K562 (cell line): Measurements from ENCODE around the gene IRAK3. TPM values are rescaled to one million over a fixed set of nuclear protein-coding genes. Genes with fewer than 3 reads are reported as not detected.

Experiments
- ATAC-seq: fragments of 200-7000 bp; cut with Tn5 transposase; 3 replicates; pipeline ENCODE4 v1.9.1; 2020; ENCODE audit warnings: moderate library complexity
- BruUV-seq: library from RNA; stranded (reverse); fragments of 400-500 nt; replicated peaks from 2 replicates; lab custom pipeline; 2021; lab: Mats Ljungman, UMichigan
- CTCF ChIA-PET: fragments of 300-600 bp; formaldehyde crosslinking; extraction: SDS; loops from one replicate; lab custom pipeline; 2021; ENCODE audit warnings: low intra/inter-chr PET ratio; lab: Yijun Ruan, JAX
- POLR2A ChIA-PET: fragments of 300-600, 350-650 bp; sonication (Branson Sonifier 250); formaldehyde crosslinking; extraction: SDS; loops from one replicate; lab custom pipeline; 2021; ENCODE audit warnings: antibody characterized with exemption, inconsistent platforms; lab: Yijun Ruan, JAX
- DNase-seq, 4 experiments: peaks; one replicate each; pipeline versions ENCODE4 v3.0.0 to v3.0.0-alpha.2; 2011 to 2018; ENCODE audit warnings: low spot score in 3 of 4, mixed read lengths in 3 of 4; ENCODE audit errors: extremely low read depth in 1 of 4
- FAIRE-seq: peaks from 2 replicates; lab custom pipeline; 2011; peaks lifted over from hg19 to GRCh38; lab: Jason Lieb, UNC
- H2AFZ ChIP-seq: 2 replicates; pipeline ENCODE4 v1.6.0; 2011; ENCODE audit warnings: low read depth, low read length, control low read depth, inconsistent platforms
- H3K27ac ChIP-seq: fragments of 200-600 bp; 3 replicates; pipeline ENCODE4 v1.8.0; 2011; ENCODE audit warnings: low read depth, mild to moderate bottlenecking, control low read depth, inconsistent platforms, low read length, moderate library complexity, mixed read lengths; ENCODE audit errors: extremely low read depth
- H3K27me3 ChIP-seq, 2 experiments: fragments of 300-600 bp in 1 of 2; 2 replicates in 1 of 2; 3 replicates in 1 of 2; pipeline versions ENCODE4 v1.6.0 to v1.8.0; 2011; ENCODE audit warnings: inconsistent platforms in 2 of 2, low read length in 2 of 2, mild to moderate bottlenecking in 1 of 2, mixed read lengths in 1 of 2, moderate library complexity in 1 of 2; ENCODE audit not compliant: control insufficient read depth in 2 of 2, insufficient read depth in 2 of 2
- H3K36me3 ChIP-seq: fragments of 300-600 bp; 3 replicates; pipeline ENCODE4 v1.8.0; 2011; ENCODE audit warnings: mild to moderate bottlenecking, low read length, inconsistent platforms; ENCODE audit not compliant: control insufficient read depth, insufficient read depth
- H3K4me1 ChIP-seq, 2 experiments: fragments of 200-600 bp in 1 of 2; replicated peaks in 1 of 2; 2 replicates in 1 of 2; 3 replicates in 1 of 2; pipeline versions ENCODE4 v1.5.1 to v1.8.0; 2011; ENCODE audit warnings: inconsistent platforms in 2 of 2, low read length in 2 of 2, mild to moderate bottlenecking in 1 of 2, mixed read lengths in 1 of 2, moderate library complexity in 1 of 2; ENCODE audit not compliant: control insufficient read depth in 2 of 2, insufficient read depth in 2 of 2
- H3K4me2 ChIP-seq: 2 replicates; pipeline ENCODE4 v1.6.1; 2011; ENCODE audit warnings: low read length, control low read depth, inconsistent platforms, mixed read lengths; ENCODE audit not compliant: insufficient read depth
- H3K4me3 ChIP-seq: fragments of 200-600 bp; sonication (generic), shearing (Covaris generic); 2 replicates; pipeline ENCODE4 v1.5.1; 2016; ENCODE audit warnings: control low read depth, inconsistent platforms
- H3K79me2 ChIP-seq: fragments of 200-600 bp; 3 replicates; pipeline ENCODE4 v1.8.0; 2011; ENCODE audit warnings: low read length, inconsistent platforms; ENCODE audit not compliant: control insufficient read depth, insufficient read depth
- H3K9ac ChIP-seq, 2 experiments: 2 replicates each; pipeline versions ENCODE4 v1.6.0 to v1.6.1; 2011; ENCODE audit warnings: low read depth in 2 of 2, low read length in 2 of 2, control low read depth in 1 of 2, inconsistent platforms in 1 of 2, mild to moderate bottlenecking in 1 of 2, mixed read lengths in 1 of 2; ENCODE audit not compliant: insufficient read depth in 1 of 2
- H3K9me1 ChIP-seq: one replicate; pipeline ENCODE4 v1.6.0; 2011; ENCODE audit warnings: inconsistent platforms, mild to moderate bottlenecking, low read length, moderate library complexity; ENCODE audit not compliant: control insufficient read depth, insufficient read depth
- H3K9me3 ChIP-seq: replicated peaks from 2 replicates; pipeline ENCODE4 v1.5.1; 2011; ENCODE audit warnings: low read depth, low read length, inconsistent platforms; ENCODE audit not compliant: control insufficient read depth, insufficient read depth
- H4K20me1 ChIP-seq: replicated peaks from 2 replicates; pipeline ENCODE4 v1.6.1; 2011; ENCODE audit warnings: low read length, inconsistent platforms, mixed read lengths; ENCODE audit not compliant: control insufficient read depth, insufficient read depth
- ARID2 ChIP-seq: fragments of 450-650 bp; IDR thresholded peaks from 2 replicates; pipeline ENCODE4 v1.6.1; 2017; ENCODE audit warnings: antibody characterized with exemption, mild to moderate bottlenecking
- FOXJ2 ChIP-seq: fragments of 200-800 bp; sonication (Bioruptor generic); IDR thresholded peaks from 2 replicates; pipeline ENCODE4 v1.6.1; 2016; ENCODE audit warnings: missing genetic modification characterization, missing compliant biosample characterization
- KAT8 ChIP-seq: fragments of 450-650 bp; IDR thresholded peaks from 2 replicates; pipeline ENCODE4 v1.6.1; 2016; ENCODE audit warnings: low read depth, mild to moderate bottlenecking
- NUFIP1 ChIP-seq: fragments of 450-650 bp; IDR thresholded peaks from 2 replicates; pipeline ENCODE4 v1.6.1; 2018; ENCODE audit not compliant: partially characterized antibody
- ZNF274 ChIP-seq: IDR thresholded peaks from 2 replicates; pipeline ENCODE4 v1.6.1; 2011; ENCODE audit warnings: low read depth, mild to moderate bottlenecking, low read length, moderate library complexity, borderline replicate concordance
- ZNF384 ChIP-seq: IDR thresholded peaks from 2 replicates; pipeline ENCODE4 v1.6.1; 2012; ENCODE audit warnings: low read depth, low read length, improper control_type of control experiment
- WGBS: fragments of 100-300 bp; shearing (Covaris generic); methylation state at CpG from one replicate; pipeline ENCODE4 v1.1.6; 2016; ENCODE audit warnings: low coverage, mixed read lengths; ENCODE audit not compliant: insufficient coverage; ENCODE audit errors: missing lambda C conversion rate; 5-methylcytosine and 5-hydroxymethylcytosine counted together
- in situ Hi-C: fragments of 300-500 bp; cut with MboI; formaldehyde crosslinking; loops from 4 replicates; pipeline ENCODE4 v1.15.0; 2018; ENCODE audit warnings: inconsistent platforms, mixed read lengths
- intact Hi-C: fragments of 100-400 bp; cut with micrococcal nuclease; formaldehyde crosslinking; loops from 2 replicates; pipeline ENCODE4 v1.14.2; 2022
- polyA plus RNA-seq, 8 experiments: library from polyadenylated mRNA; depleted of rRNA in 4 of 8; stranded (reverse) in 5 of 8; unstranded in 3 of 8; fragments of >200 nt; fragmentation: Nextera tagmentation in 2 of 8; fragmentation: Illumina TruSeq in 1 of 8; extraction: Ambion mirVana in 2 of 8; extraction: Trizol in 1 of 8; gene quantifications; 2 replicates each; pipeline versions ENCODE4 v1.2.1 to v1.2.3, GENCODE V29; 2011 to 2014; ENCODE audit warnings: inconsistent platforms in 1 of 8, missing spikeins in 1 of 8
- total RNA-seq, 7 experiments: library from RNA; depleted of rRNA in 6 of 7; stranded (reverse); fragments of >200 nt in 6 of 7; fragmentation: Illumina TruSeq in 2 of 7; extraction: Trizol in 2 of 7; gene quantifications; 2 replicates each; pipeline versions ENCODE4 v1.2.1 to v1.2.3, GENCODE V29; 2011 to 2021; ENCODE audit warnings: low replicate concordance in 1 of 7
- TF ChIP-seq, protein P1 (sequence below): fragments of 150-350 bp; conservative IDR thresholded peaks from 2 replicates; pipeline ENCODE4 v1.6.1; 2014; ENCODE audit warnings: low read length
- TF ChIP-seq, protein P2 (sequence below), 2 experiments: fragments of 450-650 bp in 1 of 2; sonication (generic) in 1 of 2; formaldehyde crosslinking in 1 of 2; IDR thresholded peaks; 2 replicates each; pipeline versions ENCODE4 v1.7.1 to v1.9.0; 2016 to 2022; ENCODE audit warnings: inconsistent platforms in 1 of 2, mild to moderate bottlenecking in 1 of 2, missing genetic modification reagents in 1 of 2
- TF ChIP-seq, protein P3 (sequence below): sonication (generic); formaldehyde crosslinking; IDR thresholded peaks from 2 replicates; pipeline ENCODE4 v1.8.1; 2022; ENCODE audit warnings: missing genetic modification reagents

IRAK3 gene
- total and polyA plus RNA-seq, 9 of the 15 experiments (the other 6 are each of a cell fraction or from before 2014, with no cell fraction given) = 0.06 to 0.09 (median 0.07) TPM; not detected in 6

DNA sequence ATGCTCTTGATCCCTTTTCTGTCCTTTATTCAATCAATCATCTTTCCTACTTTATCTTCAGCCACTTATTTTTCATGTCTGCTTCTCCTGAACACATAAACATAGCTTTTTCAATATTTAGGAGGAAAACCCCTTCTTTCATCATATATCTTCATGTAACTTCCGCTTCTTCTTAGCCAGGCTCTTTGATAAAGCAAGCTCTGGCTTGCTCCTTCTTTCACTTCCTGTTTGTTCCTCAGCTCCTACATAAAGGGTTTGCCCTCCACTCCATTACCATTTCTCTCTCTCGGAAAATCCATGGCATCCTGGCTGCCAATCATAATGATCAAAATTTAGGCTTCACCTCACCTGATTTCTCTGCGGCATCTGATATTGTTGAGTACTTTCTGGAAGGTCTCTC lies 79.5 kb downstream of the IRAK3 start:
- H2AFZ ChIP-seq = peak overlapping the region; percentile 60
- no peaks in the 10 kb centered on the region; a peak in 3 of 5 replicates for H3K4me1 ChIP-seq
- H3K27ac ChIP-seq = no peak overlapping the region
- in situ Hi-C loops = loop anchor here (5.0 kb wide), 1 partner anchor 139 kb away; no protein-coding TSS in a partner anchor
- POLR2A ChIA-PET = no interaction called here
- no peak overlapping the region for H3K4me3 ChIP-seq
- no peaks in the 10 kb centered on the region for H3K36me3 ChIP-seq
- no peaks in the 10 kb centered on the region for H3K9me1 ChIP-seq
- H3K27me3 ChIP-seq = peaks cover 0 to 1% of the 10 kb centered on the region in 2 experiments; a peak in 2 of 5 replicates
- no peaks in the 10 kb centered on the region for H3K79me2 ChIP-seq
- FAIRE-seq (no peak), ATAC-seq (no peak), DNase-seq (no peak)
- no peaks in the 10 kb centered on the region for H4K20me1 ChIP-seq
- H3K9ac ChIP-seq = no peak overlapping the region
- CTCF ChIA-PET = no interaction called here
- 14% methylated on average over 3 of the region's 3 CpGs for WGBS
- intact Hi-C loops = loop anchor here (2.0 kb wide), 1 partner anchor 140 kb away; no protein-coding TSS in a partner anchor
- BruUV-seq = no TSS peak
- H3K9me3 ChIP-seq = no peaks in the 10 kb centered on the region
- H3K4me2 ChIP-seq = peak overlapping the region; percentile 11; the same call in 1 of the 2 replicates
- TF ChIP-seq ZNF384 (no peak), ARID2 (no peak), ZNF274 (no peak), NUFIP1 (no peak), FOXJ2 (tag) (no peak), KAT8 (no peak)
- TF ChIP-seq, protein P1, sequence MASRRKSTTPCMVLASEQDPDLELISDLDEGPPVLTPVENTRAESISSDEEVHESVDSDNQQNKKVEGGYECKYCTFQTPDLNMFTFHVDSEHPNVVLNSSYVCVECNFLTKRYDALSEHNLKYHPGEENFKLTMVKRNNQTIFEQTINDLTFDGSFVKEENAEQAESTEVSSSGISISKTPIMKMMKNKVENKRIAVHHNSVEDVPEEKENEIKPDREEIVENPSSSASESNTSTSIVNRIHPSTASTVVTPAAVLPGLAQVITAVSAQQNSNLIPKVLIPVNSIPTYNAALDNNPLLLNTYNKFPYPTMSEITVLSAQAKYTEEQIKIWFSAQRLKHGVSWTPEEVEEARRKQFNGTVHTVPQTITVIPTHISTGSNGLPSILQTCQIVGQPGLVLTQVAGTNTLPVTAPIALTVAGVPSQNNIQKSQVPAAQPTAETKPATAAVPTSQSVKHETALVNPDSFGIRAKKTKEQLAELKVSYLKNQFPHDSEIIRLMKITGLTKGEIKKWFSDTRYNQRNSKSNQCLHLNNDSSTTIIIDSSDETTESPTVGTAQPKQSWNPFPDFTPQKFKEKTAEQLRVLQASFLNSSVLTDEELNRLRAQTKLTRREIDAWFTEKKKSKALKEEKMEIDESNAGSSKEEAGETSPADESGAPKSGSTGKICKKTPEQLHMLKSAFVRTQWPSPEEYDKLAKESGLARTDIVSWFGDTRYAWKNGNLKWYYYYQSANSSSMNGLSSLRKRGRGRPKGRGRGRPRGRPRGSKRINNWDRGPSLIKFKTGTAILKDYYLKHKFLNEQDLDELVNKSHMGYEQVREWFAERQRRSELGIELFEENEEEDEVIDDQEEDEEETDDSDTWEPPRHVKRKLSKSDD = no peak
- TF ChIP-seq, protein P2, sequence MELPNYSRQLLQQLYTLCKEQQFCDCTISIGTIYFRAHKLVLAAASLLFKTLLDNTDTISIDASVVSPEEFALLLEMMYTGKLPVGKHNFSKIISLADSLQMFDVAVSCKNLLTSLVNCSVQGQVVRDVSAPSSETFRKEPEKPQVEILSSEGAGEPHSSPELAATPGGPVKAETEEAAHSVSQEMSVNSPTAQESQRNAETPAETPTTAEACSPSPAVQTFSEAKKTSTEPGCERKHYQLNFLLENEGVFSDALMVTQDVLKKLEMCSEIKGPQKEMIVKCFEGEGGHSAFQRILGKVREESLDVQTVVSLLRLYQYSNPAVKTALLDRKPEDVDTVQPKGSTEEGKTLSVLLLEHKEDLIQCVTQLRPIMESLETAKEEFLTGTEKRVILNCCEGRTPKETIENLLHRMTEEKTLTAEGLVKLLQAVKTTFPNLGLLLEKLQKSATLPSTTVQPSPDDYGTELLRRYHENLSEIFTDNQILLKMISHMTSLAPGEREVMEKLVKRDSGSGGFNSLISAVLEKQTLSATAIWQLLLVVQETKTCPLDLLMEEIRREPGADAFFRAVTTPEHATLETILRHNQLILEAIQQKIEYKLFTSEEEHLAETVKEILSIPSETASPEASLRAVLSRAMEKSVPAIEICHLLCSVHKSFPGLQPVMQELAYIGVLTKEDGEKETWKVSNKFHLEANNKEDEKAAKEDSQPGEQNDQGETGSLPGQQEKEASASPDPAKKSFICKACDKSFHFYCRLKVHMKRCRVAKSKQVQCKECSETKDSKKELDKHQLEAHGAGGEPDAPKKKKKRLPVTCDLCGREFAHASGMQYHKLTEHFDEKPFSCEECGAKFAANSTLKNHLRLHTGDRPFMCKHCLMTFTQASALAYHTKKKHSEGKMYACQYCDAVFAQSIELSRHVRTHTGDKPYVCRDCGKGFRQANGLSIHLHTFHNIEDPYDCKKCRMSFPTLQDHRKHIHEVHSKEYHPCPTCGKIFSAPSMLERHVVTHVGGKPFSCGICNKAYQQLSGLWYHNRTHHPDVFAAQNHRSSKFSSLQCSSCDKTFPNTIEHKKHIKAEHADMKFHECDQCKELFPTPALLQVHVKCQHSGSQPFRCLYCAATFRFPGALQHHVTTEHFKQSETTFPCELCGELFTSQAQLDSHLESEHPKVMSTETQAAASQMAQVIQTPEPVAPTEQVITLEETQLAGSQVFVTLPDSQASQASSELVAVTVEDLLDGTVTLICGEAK (IDR thresholded peaks at IDR 0.05) = peak; percentile 53; the same call in 1 of the 2 replicates
- TF ChIP-seq, protein P2 (CRISPR knock-in tag; IDR thresholded peaks at IDR 0.05) = no peak
- TF ChIP-seq, protein P3, sequence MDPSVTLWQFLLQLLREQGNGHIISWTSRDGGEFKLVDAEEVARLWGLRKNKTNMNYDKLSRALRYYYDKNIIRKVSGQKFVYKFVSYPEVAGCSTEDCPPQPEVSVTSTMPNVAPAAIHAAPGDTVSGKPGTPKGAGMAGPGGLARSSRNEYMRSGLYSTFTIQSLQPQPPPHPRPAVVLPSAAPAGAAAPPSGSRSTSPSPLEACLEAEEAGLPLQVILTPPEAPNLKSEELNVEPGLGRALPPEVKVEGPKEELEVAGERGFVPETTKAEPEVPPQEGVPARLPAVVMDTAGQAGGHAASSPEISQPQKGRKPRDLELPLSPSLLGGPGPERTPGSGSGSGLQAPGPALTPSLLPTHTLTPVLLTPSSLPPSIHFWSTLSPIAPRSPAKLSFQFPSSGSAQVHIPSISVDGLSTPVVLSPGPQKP (CRISPR knock-in tag) = no peak
